C4-2B (cell line): Measurements from ENCODE around the gene CTNNA3.

Source experiments
- CTCF ChIP-seq: fragments of 450-650 bp; conservative IDR thresholded peaks from 2 replicates; pipeline ENCODE4 v1.5.1; 2017; ENCODE audit warnings: mild to moderate bottlenecking
- ZFX ChIP-seq: fragments of 450-650 bp; IDR thresholded peaks from 2 replicates; pipeline ENCODE4 v1.6.1; 2017

GRCh38 chr10:66218289-66218688 is 1477.7 kb downstream of the CTNNA3 start:
- TF ChIP-seq CTCF (no peak), ZFX (no peak)
